GM19438 (cell line): ENCODE measurements around the gene METTL23.
"Not testable (repeated sequence)": the region's sequence is repeated elsewhere in the genome, so short reads cannot be mapped to it uniquely, and the experiment has no call there.

Experiments used
- ATAC-seq: cut with Tn5 transposase; IDR thresholded peaks from one replicate; pipeline ENCODE4 v1.9.1; 2021; ENCODE audit warnings: low read depth; ENCODE audit not compliant: unreplicated experiment

The METTL23 gene

DNA sequence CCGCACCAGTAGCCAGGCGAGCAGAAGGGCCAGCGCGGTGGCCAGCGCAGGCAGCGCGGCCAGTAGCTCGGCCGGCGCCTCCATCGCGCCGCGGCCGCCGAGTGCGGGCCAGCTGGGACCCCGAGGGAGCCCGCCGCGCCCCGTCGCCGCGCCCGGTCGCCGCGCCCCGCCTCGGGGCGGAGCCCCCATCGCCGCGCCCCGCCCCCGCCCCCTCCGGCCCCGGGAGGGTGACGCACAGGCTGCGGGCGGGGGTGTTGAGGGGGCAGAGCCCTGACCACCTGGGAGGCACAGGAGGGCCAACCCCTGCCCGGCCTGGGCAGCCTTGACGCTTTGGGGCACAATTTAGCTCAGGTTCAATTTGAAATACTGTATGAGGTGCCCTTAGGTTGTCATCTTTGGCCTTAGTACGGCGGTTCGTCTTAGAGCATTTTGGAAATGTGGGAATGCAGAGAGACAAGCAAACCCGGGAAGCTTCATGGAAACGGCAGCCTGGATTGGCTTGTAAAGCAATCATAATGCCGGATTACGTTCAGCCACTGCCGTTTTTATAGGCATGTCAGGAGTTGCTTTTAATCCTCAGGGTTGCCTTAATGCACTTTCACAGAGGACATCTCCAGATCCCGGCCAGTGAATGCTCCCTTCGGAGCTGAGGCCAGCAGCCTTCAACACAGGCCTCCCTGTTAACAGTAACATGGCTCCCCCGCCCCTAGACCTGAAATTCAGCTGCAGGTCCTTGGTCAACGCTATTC, 15.6 kb upstream of the METTL23 start, which contains the start of gene MXRA7:
Gene MXRA7 (minus strand): TSS at position 103 of the 749 bp plus-strand sequence. CDS start 19 bp downstream, at position 84.
- ATAC-seq = no peak

GRCh38 chr17:76712321-76712720, 14.3 kb upstream of the METTL23 start:
- ATAC-seq = not testable (repeated sequence)

DNA sequence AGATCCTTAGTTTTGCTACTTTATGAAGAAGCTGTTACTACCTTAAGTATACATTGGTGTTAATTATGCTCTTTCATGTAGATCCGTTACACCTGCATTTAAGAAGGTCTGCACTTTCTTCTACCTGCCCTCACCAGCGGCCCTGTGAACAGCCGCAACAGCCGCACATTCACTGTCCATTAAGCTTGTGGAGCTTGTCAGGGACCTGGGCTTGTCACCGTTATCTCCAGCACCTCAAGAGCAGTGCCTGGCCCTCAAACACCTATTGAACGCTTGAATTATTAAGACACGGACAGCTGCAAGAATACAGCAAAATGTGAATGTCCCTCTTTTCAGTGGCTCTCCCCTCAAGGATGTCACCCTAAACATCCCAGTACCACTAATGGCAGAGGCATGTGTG, 12.9 kb upstream of the METTL23 start:
- ATAC-seq = no peak

DNA sequence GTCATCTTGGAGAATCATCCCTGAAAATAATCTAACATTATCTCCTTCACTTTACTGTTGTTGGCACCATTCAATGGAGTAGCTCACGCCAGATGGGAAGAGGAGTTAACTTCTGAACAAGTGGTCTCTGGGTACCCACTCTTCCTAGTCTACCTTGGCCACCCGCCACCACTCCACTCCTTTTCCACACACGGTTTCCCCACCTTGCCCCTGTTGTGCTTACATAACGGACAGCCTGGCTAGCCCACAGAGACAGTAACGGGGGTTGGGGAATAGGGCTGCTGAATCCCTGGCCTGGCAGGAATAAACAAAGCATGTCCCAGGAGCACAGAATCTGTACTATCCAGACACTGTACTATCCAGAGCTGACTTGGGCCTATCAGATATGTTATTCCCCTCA, 12.3 kb upstream of the METTL23 start:
- no peak for ATAC-seq

DNA sequence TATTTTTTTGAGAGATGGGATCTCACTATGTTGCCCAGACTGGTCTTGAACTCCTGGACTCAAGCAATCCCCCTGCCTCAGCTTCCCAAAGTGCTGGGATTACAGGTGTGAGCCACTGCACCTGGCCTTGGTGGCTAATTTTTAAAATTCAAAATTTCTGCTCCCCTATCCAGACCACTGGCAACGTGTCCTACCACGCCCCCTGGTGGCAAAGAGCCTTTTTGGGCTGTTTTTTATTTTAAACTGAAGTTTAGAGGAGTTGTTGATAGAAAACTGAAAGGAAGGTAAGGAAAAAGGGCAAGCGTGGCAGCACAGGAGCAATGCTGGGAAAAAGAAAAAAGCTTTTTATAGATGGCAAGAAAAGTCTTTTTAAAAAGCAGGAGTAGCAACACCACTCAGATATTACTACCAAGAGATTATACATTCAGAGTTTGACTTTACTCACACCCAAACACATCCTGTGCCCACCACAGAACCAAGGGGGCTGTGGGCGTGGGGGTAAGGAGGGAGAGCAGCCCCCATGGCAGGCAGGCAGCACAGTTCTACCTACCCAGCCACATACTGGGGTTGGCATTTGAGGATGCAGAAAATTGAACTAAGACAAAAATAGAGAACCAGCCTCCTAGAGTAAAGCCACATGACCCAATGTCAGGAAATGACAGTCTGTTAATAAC, 11.7 kb upstream of the METTL23 start:
- no peak for ATAC-seq

GRCh38 chr17:76715496-76715830, 11.2 kb upstream of the METTL23 start:
- ATAC-seq = no peak

GRCh38 chr17:76716146-76716838, 10.3 kb upstream of the METTL23 start:
- no peak for ATAC-seq

DNA sequence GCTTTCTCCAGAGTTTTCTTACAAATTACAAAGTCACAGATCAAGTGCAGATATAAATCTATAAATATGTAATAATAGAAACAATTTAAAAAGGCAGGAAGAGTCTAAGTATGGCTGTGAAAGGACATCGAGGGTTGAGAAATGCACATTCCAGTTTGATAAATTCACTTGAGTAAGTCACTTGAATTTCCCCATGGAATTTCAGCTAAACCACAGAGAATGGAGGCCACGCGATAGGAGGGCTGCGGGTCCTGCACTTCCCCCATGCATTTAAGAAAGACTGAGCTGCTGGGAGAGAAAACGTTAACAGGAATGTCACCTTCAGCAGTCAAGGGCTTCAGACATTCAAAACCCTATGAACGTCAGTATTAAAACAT, 9.8 kb upstream of the METTL23 start:
- ATAC-seq = no peak

GRCh38 chr17:76718516-76718915, 8.1 kb upstream of the METTL23 start:
- no peak for ATAC-seq

- ATAC-seq = no peak
These were observed 6.4 kb upstream of the METTL23 start for GRCh38 chr17:76720211-76720610.

GRCh38 chr17:76720941-76721340, 5.7 kb upstream of the METTL23 start:
- no peak for ATAC-seq

DNA sequence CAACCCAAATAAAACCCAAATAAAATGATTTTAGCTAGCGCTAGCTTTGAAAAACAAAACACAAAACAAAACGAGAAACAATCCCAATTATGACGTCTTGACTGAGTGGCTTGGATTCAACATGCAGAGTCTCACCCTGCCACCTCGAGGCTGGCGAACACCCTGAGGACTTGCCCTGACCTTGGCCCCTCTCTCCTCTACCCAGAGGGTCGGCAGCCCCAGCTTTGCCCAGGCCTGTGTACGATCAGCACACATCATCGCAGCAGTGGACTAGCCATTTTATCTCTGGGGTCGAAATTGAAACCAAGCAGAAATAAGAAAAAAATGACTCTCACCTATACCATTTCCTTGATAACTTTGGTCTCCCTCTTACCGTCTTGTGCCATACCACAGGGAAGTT, 5.2 kb upstream of the METTL23 start:
- ATAC-seq = no peak

- no peak for ATAC-seq
These were observed 4.4 kb upstream of the METTL23 start for GRCh38 chr17:76722279-76722678.

DNA sequence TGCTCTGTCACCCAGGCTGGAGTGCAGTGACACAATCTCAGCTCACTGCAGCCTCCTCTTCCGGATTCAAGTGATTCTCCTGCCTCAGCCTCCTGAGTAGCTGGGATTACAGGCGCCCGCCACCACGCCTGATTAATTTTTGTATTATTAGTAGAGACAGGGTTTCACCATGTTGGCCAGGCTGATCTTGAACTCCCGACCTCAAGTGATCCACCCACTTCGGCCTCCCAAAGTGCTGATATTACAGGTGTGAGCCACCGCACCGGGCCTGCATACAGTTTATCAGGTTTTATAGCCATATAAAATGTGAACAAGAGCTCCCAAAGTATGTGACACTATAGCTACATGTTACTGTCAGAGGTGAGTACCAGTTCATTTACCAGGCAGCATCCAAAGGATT, 3.7 kb upstream of the METTL23 start:
- not testable (repeated sequence) for ATAC-seq

DNA sequence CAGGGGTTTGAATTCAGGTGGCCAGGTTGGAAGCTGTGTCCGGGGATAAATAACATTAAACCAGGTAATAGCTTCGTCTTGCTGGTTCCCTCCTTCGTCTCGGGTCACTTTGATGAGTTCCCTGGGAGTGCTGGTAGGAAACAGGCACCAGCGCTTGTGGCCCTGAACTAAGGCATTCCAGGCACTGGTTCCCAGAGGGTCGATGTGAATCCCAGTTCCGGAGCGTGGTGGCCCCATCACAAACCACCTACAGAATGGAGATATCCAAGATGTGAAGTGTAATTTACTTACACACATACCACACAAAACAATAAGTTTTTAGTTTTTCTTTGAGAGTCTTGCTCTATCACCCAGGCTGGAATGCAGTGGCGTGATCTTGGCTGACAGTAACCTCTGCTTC, 2.8 kb upstream of the METTL23 start:
- ATAC-seq = no peak

GRCh38 chr17:76725580-76726230, 934 bp upstream of the METTL23 start:
- ATAC-seq = no peak

DNA sequence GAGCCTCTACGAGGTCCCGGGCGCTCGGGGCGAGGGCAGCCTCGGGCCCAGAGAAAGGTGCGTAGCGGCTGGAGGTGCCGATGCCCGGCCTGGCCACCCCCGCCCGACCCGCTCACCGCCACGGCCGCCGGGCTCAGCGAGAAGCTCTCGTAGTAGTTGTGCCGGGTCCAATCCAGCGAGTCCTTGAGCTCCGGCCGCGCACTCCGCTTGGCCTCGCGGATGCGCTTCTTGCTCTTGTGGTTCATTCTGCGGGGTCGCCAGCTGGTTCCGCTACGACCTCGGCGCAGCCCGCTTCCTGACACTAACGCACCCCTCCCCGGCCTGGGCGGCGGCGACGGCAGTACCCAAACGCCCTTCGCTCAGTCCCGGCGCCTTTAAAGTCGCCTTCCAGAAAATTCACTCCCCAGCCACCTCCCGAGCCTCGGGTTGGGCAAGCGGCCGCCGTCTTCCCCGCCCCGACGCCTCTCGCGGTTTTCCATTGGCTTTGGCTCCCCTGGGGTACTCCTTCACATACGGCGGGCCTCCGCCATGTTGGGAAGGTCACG, 336 bp upstream of the METTL23 start, which contains the start of gene JMJD6:
Gene JMJD6 (minus strand): TSS at position 376 of the 545 bp plus-strand sequence. CDS start 131 bp downstream, at position 245.
- peak; percentile 74 for ATAC-seq

DNA sequence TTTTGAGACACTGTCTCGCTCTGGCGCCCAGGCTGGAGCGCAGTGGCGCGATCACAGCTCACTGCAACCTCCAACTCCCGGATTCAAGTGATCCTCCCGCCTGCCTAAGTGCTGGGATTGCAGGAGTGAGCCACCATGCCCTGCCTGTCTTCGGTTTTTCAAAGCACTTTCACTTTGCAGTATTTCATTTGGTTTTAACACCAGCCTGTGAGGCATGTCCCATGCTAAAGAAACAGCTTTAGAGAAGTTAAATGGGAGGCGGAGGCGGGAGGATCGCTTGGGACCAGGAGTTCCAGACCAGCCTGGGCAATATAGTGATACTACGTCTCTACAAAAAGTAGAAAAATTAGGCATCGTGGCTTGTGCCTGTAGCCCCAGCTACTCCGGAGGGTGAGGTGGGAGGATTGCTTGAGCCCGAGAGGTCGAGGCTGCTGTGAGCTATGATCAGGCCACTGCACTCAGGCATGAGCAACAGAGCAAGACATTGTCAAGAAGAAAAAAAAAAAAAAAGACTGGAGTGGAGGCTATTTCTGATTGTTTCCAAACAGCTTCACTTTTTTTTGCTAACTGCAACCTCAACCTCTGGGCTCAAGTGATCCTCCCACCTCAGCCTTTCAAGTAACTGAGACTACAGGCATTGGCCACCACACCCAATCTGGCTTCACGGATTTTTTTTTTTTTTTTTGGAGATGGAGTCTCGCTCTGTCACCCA, 1.3 kb downstream of the METTL23 start:
- no peak for ATAC-seq

GRCh38 chr17:76731800-76732733, 5.4 kb downstream of the METTL23 start:
- not testable (repeated sequence) for ATAC-seq
